Measurements from ENCODE around the gene B3GNT4.

The B3GNT4 gene

DNA sequence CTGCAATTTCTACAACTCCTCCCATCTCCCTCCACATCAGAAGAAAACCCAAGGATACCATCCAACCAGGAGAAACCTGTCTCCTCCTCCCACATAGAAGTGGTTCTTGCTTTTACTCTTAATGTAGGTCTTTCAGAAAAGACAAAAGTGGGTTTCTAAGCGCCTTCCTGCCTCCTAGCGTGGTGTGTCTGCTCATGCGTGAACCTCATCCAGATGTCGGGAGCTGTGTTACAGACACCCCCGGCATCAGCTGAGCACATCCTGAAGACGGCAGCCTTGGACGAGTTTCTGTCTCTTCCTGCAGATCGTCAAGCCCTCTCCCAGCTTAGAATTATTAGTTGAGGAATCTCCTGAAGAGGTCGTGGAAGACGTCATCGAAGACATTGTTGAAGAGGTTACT, 11.1 kb upstream of the B3GNT4 start (continued):
- TF ChIP-seq, protein P1, sequence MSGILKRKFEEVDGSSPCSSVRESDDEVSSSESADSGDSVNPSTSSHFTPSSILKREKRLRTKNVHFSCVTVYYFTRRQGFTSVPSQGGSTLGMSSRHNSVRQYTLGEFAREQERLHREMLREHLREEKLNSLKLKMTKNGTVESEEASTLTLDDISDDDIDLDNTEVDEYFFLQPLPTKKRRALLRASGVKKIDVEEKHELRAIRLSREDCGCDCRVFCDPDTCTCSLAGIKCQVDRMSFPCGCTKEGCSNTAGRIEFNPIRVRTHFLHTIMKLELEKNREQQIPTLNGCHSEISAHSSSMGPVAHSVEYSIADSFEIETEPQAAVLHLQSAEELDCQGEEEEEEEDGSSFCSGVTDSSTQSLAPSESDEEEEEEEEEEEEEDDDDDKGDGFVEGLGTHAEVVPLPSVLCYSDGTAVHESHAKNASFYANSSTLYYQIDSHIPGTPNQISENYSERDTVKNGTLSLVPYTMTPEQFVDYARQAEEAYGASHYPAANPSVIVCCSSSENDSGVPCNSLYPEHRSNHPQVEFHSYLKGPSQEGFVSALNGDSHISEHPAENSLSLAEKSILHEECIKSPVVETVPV (CRISPR knock-in tag; IDR thresholded peaks at IDR 0.05), result no peak

DNA sequence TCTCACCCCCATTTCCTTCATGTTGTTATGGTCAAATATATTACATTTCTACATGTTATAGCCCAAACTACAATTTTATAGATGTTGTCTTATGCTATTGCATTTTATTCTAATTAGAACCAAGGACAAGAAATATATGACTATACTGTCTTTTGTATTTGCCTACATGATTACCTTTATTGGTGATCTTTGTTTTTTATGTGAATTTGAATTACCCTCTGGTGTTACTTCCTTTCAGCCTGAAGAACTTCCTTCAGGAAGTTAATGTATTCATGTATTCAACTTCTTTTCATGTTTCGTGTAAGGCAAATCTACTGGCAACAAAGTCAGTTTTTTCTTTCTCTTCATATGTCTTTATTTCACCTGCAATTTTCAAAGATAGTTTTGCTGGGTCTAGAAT, 8.7 kb upstream of the B3GNT4 start:
- ATAC-seq, result no peak
- TF ChIP-seq TOX (CRISPR knock-in tag; IDR thresholded peaks at IDR 0.05; ENCODE audit: borderline replicate concordance) (no peak), CSDC2 (CRISPR knock-in tag; IDR thresholded peaks at IDR 0.05) (no peak), RARB (CRISPR knock-in tag; IDR thresholded peaks at IDR 0.05) (no peak), ZNF70 (CRISPR knock-in tag; IDR thresholded peaks at IDR 0.05) (no peak)

DNA sequence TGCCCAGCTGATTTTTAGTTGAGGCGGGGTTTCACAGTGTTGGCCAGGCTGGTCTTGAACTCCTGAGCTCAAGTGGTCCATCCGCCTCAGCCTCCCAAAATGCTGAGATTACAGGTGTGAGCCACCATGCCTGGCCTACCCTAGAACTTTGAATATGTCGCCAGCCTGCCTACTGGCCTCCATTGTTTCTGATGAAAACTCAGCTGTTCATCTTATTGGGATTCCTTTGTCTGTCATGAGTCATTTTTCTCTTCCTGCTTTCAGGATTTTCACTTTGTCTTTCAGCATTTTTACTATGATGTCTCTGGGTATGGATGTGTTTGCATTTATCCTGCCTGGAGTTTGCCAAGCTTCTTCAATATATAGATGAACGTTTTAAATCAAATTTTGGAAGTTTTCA, 8.1 kb upstream of the B3GNT4 start:
- no peak for ATAC-seq
- TF ChIP-seq, protein P2, sequence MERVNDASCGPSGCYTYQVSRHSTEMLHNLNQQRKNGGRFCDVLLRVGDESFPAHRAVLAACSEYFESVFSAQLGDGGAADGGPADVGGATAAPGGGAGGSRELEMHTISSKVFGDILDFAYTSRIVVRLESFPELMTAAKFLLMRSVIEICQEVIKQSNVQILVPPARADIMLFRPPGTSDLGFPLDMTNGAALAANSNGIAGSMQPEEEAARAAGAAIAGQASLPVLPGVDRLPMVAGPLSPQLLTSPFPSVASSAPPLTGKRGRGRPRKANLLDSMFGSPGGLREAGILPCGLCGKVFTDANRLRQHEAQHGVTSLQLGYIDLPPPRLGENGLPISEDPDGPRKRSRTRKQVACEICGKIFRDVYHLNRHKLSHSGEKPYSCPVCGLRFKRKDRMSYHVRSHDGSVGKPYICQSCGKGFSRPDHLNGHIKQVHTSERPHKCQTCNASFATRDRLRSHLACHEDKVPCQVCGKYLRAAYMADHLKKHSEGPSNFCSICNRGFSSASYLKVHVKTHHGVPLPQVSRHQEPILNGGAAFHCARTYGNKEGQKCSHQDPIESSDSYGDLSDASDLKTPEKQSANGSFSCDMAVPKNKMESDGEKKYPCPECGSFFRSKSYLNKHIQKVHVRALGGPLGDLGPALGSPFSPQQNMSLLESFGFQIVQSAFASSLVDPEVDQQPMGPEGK (CRISPR knock-in tag; IDR thresholded peaks at IDR 0.05; ENCODE audit: borderline replicate concordance), result no peak
- no peak for TF ChIP-seq ZNF565 (CRISPR knock-in tag; conservative IDR thresholded peaks at IDR 0.05; ENCODE audit: low read depth)
- TF ChIP-seq ARNTL (CRISPR knock-in tag; IDR thresholded peaks at IDR 0.05; ENCODE audit: borderline replicate concordance, low read depth), result no peak
- TF ChIP-seq, protein P1 (CRISPR knock-in tag; IDR thresholded peaks at IDR 0.05), result no peak

DNA sequence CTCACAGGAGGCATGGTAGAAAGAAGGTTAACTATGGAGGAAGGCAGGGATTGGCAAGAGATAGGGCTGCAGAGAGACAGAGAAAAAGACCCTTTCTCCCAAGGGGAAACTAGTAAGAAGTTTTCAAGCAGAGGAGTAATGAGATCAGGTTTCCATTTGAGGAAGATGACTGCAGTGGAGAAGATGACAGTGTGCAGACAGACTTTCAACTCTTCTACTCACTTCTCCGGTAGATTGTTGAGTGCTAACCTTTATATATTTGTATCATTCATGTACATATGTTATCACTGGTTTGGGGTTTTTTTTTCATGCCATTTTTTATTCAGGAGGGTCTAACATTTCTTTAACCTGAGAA, 5.9 kb upstream of the B3GNT4 start:
- TF ChIP-seq SNAI2 (CRISPR knock-in tag; IDR thresholded peaks at IDR 0.05) (no peak), ISL1 (CRISPR knock-in tag; IDR thresholded peaks at IDR 0.05) (no peak), TOX (CRISPR knock-in tag; IDR thresholded peaks at IDR 0.05; ENCODE audit: borderline replicate concordance) (no peak), RARB (CRISPR knock-in tag; IDR thresholded peaks at IDR 0.05) (no peak), TCF4 (CRISPR knock-in tag; IDR thresholded peaks at IDR 0.05; ENCODE audit: borderline replicate concordance) (no peak), ZNF8 (CRISPR knock-in tag; IDR thresholded peaks at IDR 0.05) (no peak), ZNF565 (CRISPR knock-in tag; conservative IDR thresholded peaks at IDR 0.05; ENCODE audit: low read depth) (no peak), ZFP3 (CRISPR knock-in tag; IDR thresholded peaks at IDR 0.05) (no peak), ZNF70 (CRISPR knock-in tag; IDR thresholded peaks at IDR 0.05) (no peak), ARNTL (CRISPR knock-in tag; IDR thresholded peaks at IDR 0.05; ENCODE audit: borderline replicate concordance, low read depth) (no peak), CSDC2 (CRISPR knock-in tag; IDR thresholded peaks at IDR 0.05) (no peak), BACH2 (CRISPR knock-in tag; IDR thresholded peaks at IDR 0.05; ENCODE audit: borderline replicate concordance) (no peak), ZC3H10 (CRISPR knock-in tag; IDR thresholded peaks at IDR 0.05) (no peak), GLIS3 (CRISPR knock-in tag; IDR thresholded peaks at IDR 0.05) (no peak), ZFP30 (CRISPR knock-in tag; IDR thresholded peaks at IDR 0.05) (no peak), ESRRG (CRISPR knock-in tag; IDR thresholded peaks at IDR 0.05) (no peak)
- TF ChIP-seq, protein P3, sequence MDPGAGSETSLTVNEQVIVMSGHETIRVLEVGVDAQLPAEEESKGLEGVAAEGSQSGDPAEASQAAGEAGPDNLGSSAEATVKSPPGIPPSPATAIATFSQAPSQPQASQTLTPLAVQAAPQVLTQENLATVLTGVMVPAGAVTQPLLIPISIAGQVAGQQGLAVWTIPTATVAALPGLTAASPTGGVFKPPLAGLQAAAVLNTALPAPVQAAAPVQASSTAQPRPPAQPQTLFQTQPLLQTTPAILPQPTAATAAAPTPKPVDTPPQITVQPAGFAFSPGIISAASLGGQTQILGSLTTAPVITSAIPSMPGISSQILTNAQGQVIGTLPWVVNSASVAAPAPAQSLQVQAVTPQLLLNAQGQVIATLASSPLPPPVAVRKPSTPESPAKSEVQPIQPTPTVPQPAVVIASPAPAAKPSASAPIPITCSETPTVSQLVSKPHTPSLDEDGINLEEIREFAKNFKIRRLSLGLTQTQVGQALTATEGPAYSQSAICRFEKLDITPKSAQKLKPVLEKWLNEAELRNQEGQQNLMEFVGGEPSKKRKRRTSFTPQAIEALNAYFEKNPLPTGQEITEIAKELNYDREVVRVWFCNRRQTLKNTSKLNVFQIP (CRISPR knock-in tag; IDR thresholded peaks at IDR 0.05; ENCODE audit: borderline replicate concordance, low read depth), result no peak
- TF ChIP-seq, protein P4, sequence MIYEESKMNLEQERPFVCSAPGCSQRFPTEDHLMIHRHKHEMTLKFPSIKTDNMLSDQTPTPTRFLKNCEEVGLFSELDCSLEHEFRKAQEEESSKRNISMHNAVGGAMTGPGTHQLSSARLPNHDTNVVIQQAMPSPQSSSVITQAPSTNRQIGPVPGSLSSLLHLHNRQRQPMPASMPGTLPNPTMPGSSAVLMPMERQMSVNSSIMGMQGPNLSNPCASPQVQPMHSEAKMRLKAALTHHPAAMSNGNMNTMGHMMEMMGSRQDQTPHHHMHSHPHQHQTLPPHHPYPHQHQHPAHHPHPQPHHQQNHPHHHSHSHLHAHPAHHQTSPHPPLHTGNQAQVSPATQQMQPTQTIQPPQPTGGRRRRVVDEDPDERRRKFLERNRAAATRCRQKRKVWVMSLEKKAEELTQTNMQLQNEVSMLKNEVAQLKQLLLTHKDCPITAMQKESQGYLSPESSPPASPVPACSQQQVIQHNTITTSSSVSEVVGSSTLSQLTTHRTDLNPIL (CRISPR knock-in tag; IDR thresholded peaks at IDR 0.05; ENCODE audit: low read depth), result no peak
- TF ChIP-seq, protein P5, sequence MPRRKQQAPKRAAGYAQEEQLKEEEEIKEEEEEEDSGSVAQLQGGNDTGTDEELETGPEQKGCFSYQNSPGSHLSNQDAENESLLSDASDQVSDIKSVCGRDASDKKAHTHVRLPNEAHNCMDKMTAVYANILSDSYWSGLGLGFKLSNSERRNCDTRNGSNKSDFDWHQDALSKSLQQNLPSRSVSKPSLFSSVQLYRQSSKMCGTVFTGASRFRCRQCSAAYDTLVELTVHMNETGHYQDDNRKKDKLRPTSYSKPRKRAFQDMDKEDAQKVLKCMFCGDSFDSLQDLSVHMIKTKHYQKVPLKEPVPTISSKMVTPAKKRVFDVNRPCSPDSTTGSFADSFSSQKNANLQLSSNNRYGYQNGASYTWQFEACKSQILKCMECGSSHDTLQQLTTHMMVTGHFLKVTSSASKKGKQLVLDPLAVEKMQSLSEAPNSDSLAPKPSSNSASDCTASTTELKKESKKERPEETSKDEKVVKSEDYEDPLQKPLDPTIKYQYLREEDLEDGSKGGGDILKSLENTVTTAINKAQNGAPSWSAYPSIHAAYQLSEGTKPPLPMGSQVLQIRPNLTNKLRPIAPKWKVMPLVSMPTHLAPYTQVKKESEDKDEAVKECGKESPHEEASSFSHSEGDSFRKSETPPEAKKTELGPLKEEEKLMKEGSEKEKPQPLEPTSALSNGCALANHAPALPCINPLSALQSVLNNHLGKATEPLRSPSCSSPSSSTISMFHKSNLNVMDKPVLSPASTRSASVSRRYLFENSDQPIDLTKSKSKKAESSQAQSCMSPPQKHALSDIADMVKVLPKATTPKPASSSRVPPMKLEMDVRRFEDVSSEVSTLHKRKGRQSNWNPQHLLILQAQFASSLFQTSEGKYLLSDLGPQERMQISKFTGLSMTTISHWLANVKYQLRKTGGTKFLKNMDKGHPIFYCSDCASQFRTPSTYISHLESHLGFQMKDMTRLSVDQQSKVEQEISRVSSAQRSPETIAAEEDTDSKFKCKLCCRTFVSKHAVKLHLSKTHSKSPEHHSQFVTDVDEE (CRISPR knock-in tag; IDR thresholded peaks at IDR 0.05), result no peak
- TF ChIP-seq, protein P1 (CRISPR knock-in tag; IDR thresholded peaks at IDR 0.05), result no peak
- ATAC-seq, result no peak
